ENCODE measurements around the gene STAT3. TPM values are rescaled to one million over a fixed set of nuclear protein-coding genes. Genes with fewer than 3 reads are reported as not detected.
"Not testable (repeated sequence)": the region's sequence is repeated elsewhere in the genome, so short reads cannot be mapped to it uniquely, and the experiment has no call there.

Gene STAT3
- polyA plus RNA-seq, 1 of the 3 experiments (the other 2 are of a cell fraction): 35.7 TPM

- WGBS (ENCODE audit: low lambda C conversion rate): 92% methylated on average over 6 of the region's 6 CpGs
- CTCF ChIA-PET: interaction anchor here (1.4 to 26.2 kb wide), 3 partner anchors 13 to 209 kb away, joined by 4 to 683 read pairs (median 6); no protein-coding TSS in a partner anchor
- H3K9ac ChIP-seq; H3K9me3 ChIP-seq; H4K20me1 ChIP-seq (ENCODE audit: insufficient read depth); H3K27ac ChIP-seq (ENCODE audit: low read depth in 2 of 2, low read length in 1 of 2); POLR2A ChIA-PET; H3K9me2 ChIP-seq; H2AFZ ChIP-seq (ENCODE audit: low read depth); H3K4me3 ChIP-seq (ENCODE audit: low read depth in 2 of 2, low read length in 1 of 2); DNase-seq; H3K27me3 ChIP-seq (ENCODE audit: insufficient read depth); H3K4me2 ChIP-seq: not testable (repeated sequence)
- Histone ChIP-seq H3F3A (replicated peaks; ENCODE audit: insufficient read depth) (peaks cover 11% of the 10 kb centered on the region), H3K79me2 (ENCODE audit: insufficient read depth) (peaks cover 14% of the 10 kb centered on the region), H3K4me1 (ENCODE audit: control insufficient read depth in 1 of 2, insufficient read depth in 2 of 2, low read depth in 1 of 2, low read length in 1 of 2) (peaks cover 6 to 13% of the 10 kb centered on the region in 2 experiments; a peak in 3 of 4 replicates), H3K36me3 (replicated peaks in 1 of 2; ENCODE audit: control insufficient read depth in 1 of 2, insufficient read depth in 2 of 2, low read length in 1 of 2) (peaks cover 38 to 54% of the 10 kb centered on the region in 2 experiments)
Measured at GRCh38 chr17:42317967-42318366, 70.3 kb downstream of the STAT3 start.

- WGBS (ENCODE audit: low lambda C conversion rate): 78% methylated on average over 5 of the region's 5 CpGs
- POLR2A ChIA-PET: no interaction called here
- Histone ChIP-seq H2AFZ (ENCODE audit: low read depth) (no peak overlapping the region), H3K36me3 (replicated peaks in 1 of 2; ENCODE audit: control insufficient read depth in 1 of 2, insufficient read depth in 2 of 2, low read length in 1 of 2) (peaks cover 36 to 51% of the 10 kb centered on the region in 2 experiments), H3K4me2 (no peak overlapping the region), H3K9me3 (no peaks in the 10 kb centered on the region), H3K79me2 (ENCODE audit: insufficient read depth) (peaks cover 13% of the 10 kb centered on the region), H4K20me1 (ENCODE audit: insufficient read depth) (no peaks in the 10 kb centered on the region), H3K4me3 (ENCODE audit: low read depth in 2 of 2, low read length in 1 of 2) (no peak overlapping the region), H3K27ac (ENCODE audit: low read depth in 2 of 2, low read length in 1 of 2) (no peak overlapping the region; a peak in 1 of 4 replicates), H3K4me1 (ENCODE audit: control insufficient read depth in 1 of 2, insufficient read depth in 2 of 2, low read depth in 1 of 2, low read length in 1 of 2) (peaks cover 9 to 13% of the 10 kb centered on the region in 2 experiments; a peak in 3 of 4 replicates), H3F3A (replicated peaks; ENCODE audit: insufficient read depth) (peaks cover 11% of the 10 kb centered on the region), H3K9ac (no peak overlapping the region), H3K27me3 (ENCODE audit: insufficient read depth) (no peaks in the 10 kb centered on the region), H3K9me2 (no peaks in the 10 kb centered on the region)
- CTCF ChIA-PET: interaction anchor here (1.1 to 26.2 kb wide), 3 partner anchors 21 to 210 kb away, joined by 3 to 683 read pairs (median 6); no protein-coding TSS in a partner anchor
- DNase-seq: no peak
- TF ChIP-seq RCOR1 (IDR thresholded peaks at IDR 0.05; ENCODE audit: low read length) (no peak), MXI1 (IDR thresholded peaks at IDR 0.05; ENCODE audit: low read depth, low read length) (no peak), CTCF (IDR thresholded peaks at IDR 0.05) (no peak), PBX3 (IDR thresholded peaks at IDR 0.05) (no peak), CHD2 (IDR thresholded peaks at IDR 0.05; ENCODE audit: low read length, partially characterized antibody) (no peak), FOXJ3 (CRISPR knock-in tag; IDR thresholded peaks at IDR 0.05) (no peak), REST (IDR thresholded peaks at IDR 0.05; ENCODE audit: low read depth, low read length) (no peak)
Measured at GRCh38 chr17:42317266-42317845, 70.9 kb downstream of the STAT3 start.
